Ovary (tissue), 9 donors: ENCODE results near the gene RFPL4AL1. TPM values are rescaled to one million over a fixed set of nuclear protein-coding genes. Genes with fewer than 3 reads are reported as not detected.

Source experiments
- DNase-seq, 5 donors: peaks; one replicate each; pipeline ENCODE4 v3.0.0-alpha.2; 2019 to 2020
- H3K27ac ChIP-seq, 2 donors: fragments of 200-600 bp; one replicate each; pipeline versions ENCODE4 v1.5.1 to v1.8.0; 2019 to 2022
- H3K27me3 ChIP-seq: fragments of 200-600 bp; one replicate; pipeline ENCODE4 v1.8.0; 2022
- H3K36me3 ChIP-seq: fragments of 200-600 bp; sonication (generic); one replicate; pipeline ENCODE4 v1.5.1; 2019
- H3K4me1 ChIP-seq: one replicate; pipeline ENCODE4 v1.8.1; 2013; ENCODE audit warnings: mild to moderate bottlenecking, moderate library complexity; ENCODE audit not compliant: insufficient read depth
- H3K4me3 ChIP-seq: fragments of 200-600 bp; sonication (generic); one replicate; pipeline ENCODE4 v1.5.1; 2017
- H3K9me3 ChIP-seq, 2 donors: fragments of 200-600 bp in 1 of 2; sonication (generic) in 1 of 2; one replicate each; pipeline versions ENCODE4 v1.5.1 to v1.8.1; 2013 to 2019; ENCODE audit warnings: mild to moderate bottlenecking in 1 of 2, moderate library complexity in 1 of 2
- CTCF ChIP-seq, 3 donors: fragments of 450-650 bp in 2 of 3; fragments of 200-600 bp in 1 of 3; IDR thresholded peaks; one replicate each; pipeline versions ENCODE4 v1.5.1 to v1.8.0; 2016 to 2022; ENCODE audit warnings: antibody characterized with exemption in 3 of 3, mild to moderate bottlenecking in 1 of 3
- EP300 ChIP-seq: sonication (generic); formaldehyde crosslinking; IDR thresholded peaks from one replicate; pipeline ENCODE4 v1.6.1; 2017; ENCODE audit warnings: antibody characterized with exemption
- POLR2A ChIP-seq: fragments of 450-650 bp; IDR thresholded peaks from one replicate; pipeline ENCODE4 v1.6.1; 2017; ENCODE audit warnings: antibody characterized with exemption, mild to moderate bottlenecking, moderate library complexity
- WGBS, 3 donors: extraction: QIAGEN DNeasy Blood & Tissue Kit in 1 of 3; methylation state at CpG; one replicate each; pipeline versions ENCODE4 v1.1.5 to v1.1.7; 2013 to 2017; 5-methylcytosine and 5-hydroxymethylcytosine counted together
- intact Hi-C, 4 donors: fragments of 100-400 bp; cut with DNase I; formaldehyde crosslinking; loops; one replicate each; pipeline versions ENCODE4 v1.11.0 to v1.15.1; 2022 to 2023
- polyA plus RNA-seq, 2 donors: library from polyadenylated mRNA; stranded (reverse); fragments of 200-250 nt in 1 of 2; fragments of 350-450 nt in 1 of 2; fragmentation: Illumina TruSeq in 1 of 2; extraction: RNeasy Lipid Tissue Mini Kit (QIAGEN cat#74804) in 1 of 2; gene quantifications; one replicate each; pipeline ENCODE4 v1.2.3, GENCODE V29; 2013 to 2014
- total RNA-seq, 7 donors: library from RNA; depleted of rRNA in 2 of 7; stranded (reverse); fragments of >200 nt in 2 of 7; fragmentation: NEBNext Ultra II Directional in 3 of 7; extraction: Animal tissue kit (Norgen Biotek cat#: 25700) in 3 of 7; gene quantifications; one replicate each; pipeline versions ENCODE4 v1.1.0 to v1.2.4, GENCODE V29; 2016 to 2023
- donor health status: DM: no; HTN: no; CAD: no; lungs with moderate emphysema.
- donor health status: DM: no; HTN: no; CAD: no.
- donor health status: Bipolar disorder and iron deficiency.
- donor health status: DM: yes; HTN: yes; CAD: no.
- donor health status: DM: no; HTN: no; CAD: no.
- donor health status: DM: yes; HTN: yes; CAD: no.

Gene RFPL4AL1
- total and polyA plus RNA-seq, 9 donors: 0.54 TPM; not detected in 8

GRCh38 chr19:55813906-55814305 is 45.0 kb downstream of the RFPL4AL1 start:
- intact Hi-C loops: no loop called here
- TF ChIP-seq CTCF (IDR thresholded peaks at IDR 0.05) (no peak), EP300 (no peak)
- no peak overlapping the region for H3K4me3 ChIP-seq
- no peaks in the 10 kb centered on the region for H3K36me3 ChIP-seq
- DNase-seq: no peak
- H3K27me3 ChIP-seq: no peaks in the 10 kb centered on the region
- no peaks in the 10 kb centered on the region for H3K9me3 ChIP-seq
- no peak overlapping the region for H3K27ac ChIP-seq
- WGBS, 3 donors: 80 to 93% (median 81%) methylated on average over 5 of the region's 5 CpGs
- no peaks in the 10 kb centered on the region for H3K4me1 ChIP-seq

- no peaks in the 10 kb centered on the region for H3K4me1 ChIP-seq
- 78 to 86% (median 83%) methylated on average over 3 of the region's 3 CpGs for WGBS, 3 donors
- TF ChIP-seq EP300: no peak
- no peak for TF ChIP-seq CTCF (IDR thresholded peaks at IDR 0.05)
- no peak for TF ChIP-seq POLR2A
- no peaks in the 10 kb centered on the region for H3K36me3 ChIP-seq
- H3K27ac ChIP-seq: no peak overlapping the region
- H3K4me3 ChIP-seq: no peak overlapping the region
- DNase-seq: no peak
- no peaks in the 10 kb centered on the region for H3K9me3 ChIP-seq
- H3K27me3 ChIP-seq: no peaks in the 10 kb centered on the region
- intact Hi-C loops: no loop called here
Measured at GRCh38 chr19:55820037-55820436, 51.1 kb downstream of the RFPL4AL1 start.

Other genes starting within 250 kb of the RFPL4AL1 start
- 1 to 10 TPM in 1 of 7 donors, under 1 TPM in 1, not detected in 5; 0.20 to 1.0 TPM for gene SBK2, start 232.0 kb upstream of the RFPL4AL1 start, total RNA-seq
- gene SBK2, start 232.0 kb upstream of the RFPL4AL1 start, polyA plus RNA-seq: not detected
- under 1 TPM in 4 of 7 donors, not detected in 3; 0.17 to 0.34 (median 0.26) TPM for gene SBK3, start 223.6 kb upstream of the RFPL4AL1 start, total RNA-seq
- not detected for gene SBK3, start 223.6 kb upstream of the RFPL4AL1 start, polyA plus RNA-seq
- 10 to 100 TPM in 5 of 7 donors, 1 to 10 TPM in 2; 2.7 to 24.4 (median 16.8) TPM for gene ZNF579, start 188.3 kb upstream of the RFPL4AL1 start, total RNA-seq
- gene ZNF579, start 188.3 kb upstream of the RFPL4AL1 start, polyA plus RNA-seq: 10 to 100 TPM in 1 of 2 donors, 1 to 10 TPM in 1; 5.6 to 10.5 TPM
- gene FIZ1, start 169.6 kb upstream of the RFPL4AL1 start, total RNA-seq: 10 to 100 TPM in 5 of 7 donors, 1 to 10 TPM in 2; 3.6 to 22.7 (median 16.6) TPM
- 10 to 100 TPM in 1 of 2 donors, 1 to 10 TPM in 1; 9.4 to 11.0 TPM for gene FIZ1, start 169.6 kb upstream of the RFPL4AL1 start, polyA plus RNA-seq
- gene ZNF524, start 168.8 kb upstream of the RFPL4AL1 start, total RNA-seq: 10 to 100 TPM; 13.7 to 22.3 (median 17.8) TPM
- 10 to 100 TPM in 1 of 2 donors, under 1 TPM in 1; 0.15 to 28.0 TPM for gene ZNF524, start 168.8 kb upstream of the RFPL4AL1 start, polyA plus RNA-seq
- gene ZNF865, start 163.5 kb upstream of the RFPL4AL1 start, total RNA-seq: 10 to 100 TPM in 5 of 7 donors, 1 to 10 TPM in 2; 4.0 to 20.9 (median 17.6) TPM
- 10 to 100 TPM in 1 of 2 donors, under 1 TPM in 1; 0.42 to 10.5 TPM for gene ZNF865, start 163.5 kb upstream of the RFPL4AL1 start, polyA plus RNA-seq
- gene ZNF784, start 144.6 kb upstream of the RFPL4AL1 start, total RNA-seq: 10 to 100 TPM in 4 of 7 donors, 1 to 10 TPM in 3; 6.5 to 16.9 (median 11.7) TPM
- gene ZNF784, start 144.6 kb upstream of the RFPL4AL1 start, polyA plus RNA-seq: 10 to 100 TPM in 1 of 2 donors, 1 to 10 TPM in 1; 6.0 to 12.3 TPM
- gene ZNF580, start 128.1 kb upstream of the RFPL4AL1 start, total RNA-seq: 10 to 100 TPM; 24.9 to 70.6 (median 65.3) TPM
- gene ZNF580, start 128.1 kb upstream of the RFPL4AL1 start, polyA plus RNA-seq: 10 to 100 TPM; 14.5 to 37.3 TPM
- 10 to 100 TPM; 21.9 to 40.2 (median 34.0) TPM for gene ZNF581, start 125.5 kb upstream of the RFPL4AL1 start, total RNA-seq
- 10 to 100 TPM; 11.2 to 37.0 TPM for gene ZNF581, start 125.5 kb upstream of the RFPL4AL1 start, polyA plus RNA-seq
- 10 to 100 TPM; 10.6 to 20.2 (median 14.7) TPM for gene CCDC106, start 120.9 kb upstream of the RFPL4AL1 start, total RNA-seq
- 10 to 100 TPM in 1 of 2 donors, 1 to 10 TPM in 1; 3.1 to 13.5 TPM for gene CCDC106, start 120.9 kb upstream of the RFPL4AL1 start, polyA plus RNA-seq
- gene U2AF2, start 114.1 kb upstream of the RFPL4AL1 start, total RNA-seq: 100 to 1,000 TPM in 6 of 7 donors, 10 to 100 TPM in 1; 76.9 to 183 (median 158) TPM
- gene U2AF2, start 114.1 kb upstream of the RFPL4AL1 start, polyA plus RNA-seq: 100 to 1,000 TPM in 1 of 2 donors, 10 to 100 TPM in 1; 27.3 to 135 TPM
- 100 to 1,000 TPM in 5 of 7 donors, 10 to 100 TPM in 2; 53.4 to 187 (median 142) TPM for gene EPN1, start 93.9 kb upstream of the RFPL4AL1 start, total RNA-seq
- 100 to 1,000 TPM in 1 of 2 donors, 10 to 100 TPM in 1; 11.0 to 106 TPM for gene EPN1, start 93.9 kb upstream of the RFPL4AL1 start, polyA plus RNA-seq
- not detected for gene NLRP9, start 30.7 kb upstream of the RFPL4AL1 start, total RNA-seq
- gene NLRP9, start 30.7 kb upstream of the RFPL4AL1 start, polyA plus RNA-seq: under 1 TPM; 0.17 to 0.80 TPM
- gene RFPL4A, start 10.0 kb upstream of the RFPL4AL1 start, total RNA-seq: not detected
- not detected for gene RFPL4A, start 10.0 kb upstream of the RFPL4AL1 start, polyA plus RNA-seq
- under 1 TPM in 6 of 7 donors, not detected in 1; 0.08 to 0.62 (median 0.42) TPM for gene NLRP11, start 62.9 kb downstream of the RFPL4AL1 start, total RNA-seq
- gene NLRP11, start 62.9 kb downstream of the RFPL4AL1 start, polyA plus RNA-seq: under 1 TPM; 0.13 to 0.51 TPM
- gene NLRP4, start 67.4 kb downstream of the RFPL4AL1 start, total RNA-seq: not detected
- gene NLRP4, start 67.4 kb downstream of the RFPL4AL1 start, polyA plus RNA-seq: 1 to 10 TPM in 1 of 2 donors, under 1 TPM in 1; 0.37 to 1.5 TPM
- gene NLRP13, start 163.2 kb downstream of the RFPL4AL1 start, total RNA-seq: not detected
- under 1 TPM; 0.27 to 0.65 TPM for gene NLRP13, start 163.2 kb downstream of the RFPL4AL1 start, polyA plus RNA-seq
- not detected for gene NLRP8, start 178.7 kb downstream of the RFPL4AL1 start, total RNA-seq
- gene NLRP8, start 178.7 kb downstream of the RFPL4AL1 start, polyA plus RNA-seq: under 1 TPM in 1 of 2 donors, not detected in 1; 0.02 TPM
- under 1 TPM in 1 of 7 donors, not detected in 6; 0.52 TPM for gene NLRP5, start 217.7 kb downstream of the RFPL4AL1 start, total RNA-seq
- gene NLRP5, start 217.7 kb downstream of the RFPL4AL1 start, polyA plus RNA-seq: 1 to 10 TPM in 1 of 2 donors, under 1 TPM in 1; 0.17 to 2.7 TPM